Tibial artery (tissue), 4 donors: ENCODE results near the gene TPT1.

Experiments
- DNase-seq, 2 donors: peaks; one replicate each; pipeline ENCODE4 v3.0.0-alpha.2; 2019
- H3K27ac ChIP-seq, 2 donors: fragments of 200-600 bp; sonication (generic) in 1 of 2; 1 replicate in 1 of 2; 2 replicates in 1 of 2; pipeline ENCODE4 v1.5.1; 2018 to 2019; ENCODE audit warnings: mild to moderate bottlenecking in 1 of 2
- H3K27me3 ChIP-seq, 2 donors: fragments of 200-600 bp; sonication (generic) in 1 of 2; one replicate each; pipeline versions ENCODE4 v1.5.1 to v1.6.0; 2016 to 2019
- H3K36me3 ChIP-seq, 3 donors: fragments of 200-600 bp; sonication (generic) in 2 of 3; one replicate each; pipeline ENCODE4 v1.5.1; 2016 to 2019; ENCODE audit warnings: mild to moderate bottlenecking in 2 of 3
- H3K4me1 ChIP-seq, 4 donors: fragments of 200-600 bp; sonication (generic) in 2 of 4; 1 replicate in 3 of 4; 2 replicates in 1 of 4; pipeline ENCODE4 v1.5.1; 2016 to 2019
- H3K4me3 ChIP-seq, 2 donors: fragments of 200-600 bp; sonication (generic) in 1 of 2; 1 replicate in 1 of 2; 2 replicates in 1 of 2; pipeline ENCODE4 v1.5.1; 2018 to 2019; ENCODE audit warnings: mild to moderate bottlenecking in 2 of 2
- H3K9me3 ChIP-seq, 3 donors: fragments of 200-600 bp; sonication (generic) in 1 of 3; one replicate each; pipeline ENCODE4 v1.5.1; 2016 to 2019
- intact Hi-C: fragments of 100-400 bp; cut with DNase I; formaldehyde crosslinking; loops from one replicate; pipeline ENCODE4 v1.15.0; 2023; ENCODE audit warnings: low total_unique reads
- TF ChIP-seq, protein P1 (sequence below), 2 experiments: fragments of 200-600 bp in 1 of 2; fragments of 450-650 bp in 1 of 2; IDR thresholded peaks; one replicate each; pipeline ENCODE4 v1.5.1; 2017 to 2019; ENCODE audit warnings: antibody characterized with exemption in 2 of 2, mild to moderate bottlenecking in 1 of 2, moderate library complexity in 1 of 2

The TPT1 gene

DNA sequence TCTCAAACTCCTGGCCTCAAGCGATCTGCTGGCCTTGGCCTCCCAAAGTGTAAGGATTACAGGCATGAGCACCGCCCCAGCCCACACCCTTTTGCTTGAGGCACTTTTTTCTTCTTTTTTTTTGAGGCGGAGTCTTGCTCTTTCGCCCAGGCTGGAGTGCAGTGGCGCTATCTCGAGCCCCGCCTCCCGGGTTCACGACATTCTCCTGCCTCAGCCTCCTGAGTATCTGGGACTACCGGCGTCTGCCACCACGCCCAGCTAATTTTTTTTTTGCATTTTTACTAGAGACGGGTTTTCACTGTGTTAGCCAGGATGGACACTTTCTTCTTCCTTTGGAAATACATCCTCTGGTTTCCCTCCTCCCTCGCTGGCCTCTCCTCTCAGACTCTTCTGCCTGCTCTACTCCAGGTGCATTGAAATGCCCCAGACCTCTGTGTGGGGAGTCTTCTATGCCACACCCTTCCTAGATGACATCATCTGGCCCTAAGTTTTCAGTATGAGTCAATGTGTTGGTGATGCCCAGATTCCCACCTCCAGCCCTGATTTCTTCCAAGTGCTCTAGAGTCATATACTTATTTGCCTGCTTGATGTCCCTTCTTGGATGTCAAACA, 20.7 kb upstream of the TPT1 start:
- no peak for DNase-seq
- Histone ChIP-seq H3K27me3 (no peaks in the 10 kb centered on the region), H3K4me1 (no peaks in the 10 kb centered on the region), H3K27ac (no peak overlapping the region), H3K36me3 (peaks cover 29 to 65% (median 51%) of the 10 kb centered on the region in 3 donors), H3K4me3 (no peak overlapping the region), H3K9me3 (no peaks in the 10 kb centered on the region)
- intact Hi-C loops, result no loop called here
- TF ChIP-seq, protein P1, sequence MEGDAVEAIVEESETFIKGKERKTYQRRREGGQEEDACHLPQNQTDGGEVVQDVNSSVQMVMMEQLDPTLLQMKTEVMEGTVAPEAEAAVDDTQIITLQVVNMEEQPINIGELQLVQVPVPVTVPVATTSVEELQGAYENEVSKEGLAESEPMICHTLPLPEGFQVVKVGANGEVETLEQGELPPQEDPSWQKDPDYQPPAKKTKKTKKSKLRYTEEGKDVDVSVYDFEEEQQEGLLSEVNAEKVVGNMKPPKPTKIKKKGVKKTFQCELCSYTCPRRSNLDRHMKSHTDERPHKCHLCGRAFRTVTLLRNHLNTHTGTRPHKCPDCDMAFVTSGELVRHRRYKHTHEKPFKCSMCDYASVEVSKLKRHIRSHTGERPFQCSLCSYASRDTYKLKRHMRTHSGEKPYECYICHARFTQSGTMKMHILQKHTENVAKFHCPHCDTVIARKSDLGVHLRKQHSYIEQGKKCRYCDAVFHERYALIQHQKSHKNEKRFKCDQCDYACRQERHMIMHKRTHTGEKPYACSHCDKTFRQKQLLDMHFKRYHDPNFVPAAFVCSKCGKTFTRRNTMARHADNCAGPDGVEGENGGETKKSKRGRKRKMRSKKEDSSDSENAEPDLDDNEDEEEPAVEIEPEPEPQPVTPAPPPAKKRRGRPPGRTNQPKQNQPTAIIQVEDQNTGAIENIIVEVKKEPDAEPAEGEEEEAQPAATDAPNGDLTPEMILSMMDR (IDR thresholded peaks at IDR 0.05), result no peak

DNA sequence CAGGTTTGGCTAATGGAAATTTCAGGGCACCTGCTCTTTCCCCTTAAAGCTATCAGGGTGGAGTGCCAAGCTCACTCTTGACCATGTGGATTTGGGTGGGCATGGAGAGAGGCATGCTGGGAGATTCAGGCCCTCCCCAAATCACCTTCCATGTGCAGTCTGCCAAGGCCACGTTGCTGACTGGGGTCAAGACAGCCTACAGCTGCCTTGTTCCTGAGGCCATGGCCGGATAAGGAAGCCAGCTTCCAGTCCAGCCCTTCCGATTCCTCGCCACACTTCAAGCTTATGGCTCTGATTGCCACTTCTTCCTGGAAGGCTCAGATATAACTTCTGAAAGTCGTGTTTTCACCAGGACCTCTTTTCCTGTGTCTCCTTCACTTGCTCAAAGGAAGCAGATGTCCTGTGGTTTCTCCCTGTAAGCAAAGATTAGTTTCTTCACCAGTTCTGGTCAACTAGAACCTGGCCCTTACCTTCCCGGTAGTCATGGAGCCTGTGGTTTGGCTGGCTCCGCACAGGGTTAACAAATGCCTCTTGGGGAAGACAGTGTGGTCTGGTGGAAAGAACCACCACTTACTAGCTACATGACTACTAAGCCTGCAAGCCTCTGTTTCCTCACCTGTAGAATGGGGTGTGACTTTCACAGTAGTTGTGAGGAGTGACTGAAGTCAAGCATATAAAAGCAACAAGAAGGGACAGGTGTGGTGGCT, 16.1 kb upstream of the TPT1 start:
- Histone ChIP-seq H3K9me3 (no peaks in the 10 kb centered on the region), H3K36me3 (peaks cover 38 to 84% (median 68%) of the 10 kb centered on the region in 3 donors), H3K4me1 (no peaks in the 10 kb centered on the region), H3K27me3 (no peaks in the 10 kb centered on the region), H3K27ac (no peak overlapping the region), H3K4me3 (no peak overlapping the region)
- TF ChIP-seq, protein P1 (IDR thresholded peaks at IDR 0.05), result no peak
- intact Hi-C loops, result no loop called here
- no peak for DNase-seq

DNA sequence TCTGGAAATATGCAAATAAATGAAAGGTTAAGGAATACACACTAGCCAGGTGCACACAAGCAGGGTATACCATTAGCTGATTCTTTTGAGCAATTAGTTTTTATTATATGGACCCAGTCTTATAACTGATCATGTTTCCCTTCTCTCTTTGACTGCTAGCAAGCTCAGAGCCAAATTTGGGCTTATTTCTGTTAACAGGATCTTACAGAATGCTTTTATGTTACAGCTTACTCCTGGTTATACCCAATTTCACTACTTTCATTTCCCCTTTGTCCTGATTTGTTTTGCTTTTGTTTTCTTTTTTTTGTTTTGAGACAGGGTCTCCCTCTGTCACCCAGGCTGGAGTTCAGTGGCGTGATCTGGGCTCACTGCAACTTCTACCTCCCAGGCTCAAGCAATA, 12.9 kb upstream of the TPT1 start:
- Histone ChIP-seq H3K4me1 (no peaks in the 10 kb centered on the region), H3K36me3 (peaks cover 51 to 100% (median 81%) of the 10 kb centered on the region in 3 donors), H3K27me3 (no peaks in the 10 kb centered on the region), H3K9me3 (no peaks in the 10 kb centered on the region), H3K4me3 (no peak overlapping the region), H3K27ac (no peak overlapping the region)
- intact Hi-C loops, result no loop called here
- TF ChIP-seq, protein P1 (IDR thresholded peaks at IDR 0.05), result no peak
- no peak for DNase-seq

- Histone ChIP-seq H3K27ac (no peak overlapping the region), H3K36me3 (peaks cover 47 to 94% (median 88%) of the 10 kb centered on the region in 3 donors), H3K4me3 (no peak overlapping the region), H3K27me3 (no peaks in the 10 kb centered on the region), H3K4me1 (peaks cover 0 to 6% (median 0%) of the 10 kb centered on the region in 4 donors), H3K9me3 (no peaks in the 10 kb centered on the region)
- TF ChIP-seq, protein P1 (IDR thresholded peaks at IDR 0.05), result no peak
- peak in 1 of 2 donors; percentile 21 for DNase-seq
- intact Hi-C loops, result no loop called here
Observed at GRCh38 chr13:45352031-45352430, 11.0 kb upstream of the TPT1 start.

GRCh38 chr13:45350152-45350551, 9.2 kb upstream of the TPT1 start:
- H3K4me1 ChIP-seq, result peaks cover 0 to 6% (median 0%) of the 10 kb centered on the region in 4 donors
- H3K4me3 ChIP-seq, result no peak overlapping the region
- TF ChIP-seq, protein P1 (IDR thresholded peaks at IDR 0.05), result no peak
- peaks cover 48 to 92% (median 86%) of the 10 kb centered on the region in 3 donors for H3K36me3 ChIP-seq
- H3K9me3 ChIP-seq, result no peaks in the 10 kb centered on the region
- intact Hi-C loops, result no loop called here
- no peaks in the 10 kb centered on the region for H3K27me3 ChIP-seq
- H3K27ac ChIP-seq, result no peak overlapping the region
- no peak for DNase-seq
